Mesenchymal stem cell (in vitro differentiated cells and primary cell): ENCODE measurements around the gene RPS6KA2.

Experiments used
- DNase-seq: peaks from one replicate; pipeline ENCODE4 v3.0.0-alpha.2; 2013
- H2AFZ ChIP-seq: one replicate; pipeline ENCODE4 v1.6.1; 2013; ENCODE audit warnings: low read depth, mild to moderate bottlenecking, control low read depth, inconsistent platforms, low read length, moderate library complexity
- H2AK5ac ChIP-seq: 2 replicates; pipeline ENCODE4 v1.6.1; 2013; ENCODE audit warnings: low read length, moderate library complexity, mild to moderate bottlenecking, inconsistent platforms; ENCODE audit not compliant: severe bottlenecking
- H2BK120ac ChIP-seq: one replicate; pipeline ENCODE4 v1.6.1; 2013; ENCODE audit warnings: low read depth, mild to moderate bottlenecking, inconsistent platforms, low read length, moderate library complexity
- H2BK12ac ChIP-seq, 2 experiments: one replicate each; pipeline ENCODE4 v1.6.1; 2013; ENCODE audit warnings: inconsistent platforms in 2 of 2, low read length in 2 of 2, mild to moderate bottlenecking in 2 of 2, moderate library complexity in 2 of 2, control low read depth in 1 of 2
- H2BK15ac ChIP-seq: one replicate; pipeline ENCODE4 v1.6.1; 2013; ENCODE audit warnings: mild to moderate bottlenecking, low read depth, inconsistent platforms; ENCODE audit not compliant: poor library complexity, severe bottlenecking
- H2BK5ac ChIP-seq: 2 replicates; pipeline ENCODE4 v1.6.1; 2013; ENCODE audit warnings: low read depth, mild to moderate bottlenecking, low read length, control low read depth, inconsistent platforms; ENCODE audit not compliant: poor library complexity, severe bottlenecking
- H3K14ac ChIP-seq, 2 experiments: one replicate each; pipeline ENCODE4 v1.6.1; 2013; ENCODE audit warnings: inconsistent platforms in 2 of 2, low read length in 2 of 2, control low read depth in 1 of 2, mild to moderate bottlenecking in 1 of 2, moderate library complexity in 1 of 2
- H3K18ac ChIP-seq, 2 experiments: one replicate each; pipeline ENCODE4 v1.6.1; 2013; ENCODE audit warnings: inconsistent platforms in 2 of 2, low read length in 2 of 2, control low read depth in 1 of 2, low read depth in 1 of 2, mild to moderate bottlenecking in 1 of 2
- H3K23ac ChIP-seq, 2 experiments: one replicate each; pipeline ENCODE4 v1.6.1; 2013; ENCODE audit warnings: inconsistent platforms in 2 of 2, low read length in 2 of 2, mild to moderate bottlenecking in 2 of 2, moderate library complexity in 2 of 2, control low read depth in 1 of 2
- H3K27ac ChIP-seq: 2 replicates; pipeline ENCODE4 v1.5.1; 2013; ENCODE audit warnings: mild to moderate bottlenecking, moderate library complexity, low read length, control low read depth, inconsistent platforms; ENCODE audit not compliant: poor library complexity, severe bottlenecking
- H3K27me3 ChIP-seq, 2 experiments: 2 replicates each; pipeline versions ENCODE4 v1.6.1 to v1.7.0; 2013; ENCODE audit warnings: low read length in 2 of 2, mild to moderate bottlenecking in 2 of 2, moderate library complexity in 2 of 2, control low read depth in 1 of 2, inconsistent platforms in 1 of 2; ENCODE audit not compliant: control insufficient read depth in 1 of 2, insufficient read depth in 1 of 2
- H3K36me3 ChIP-seq, 2 experiments: 2 replicates each; pipeline versions ENCODE4 v1.6.1 to v1.7.0; 2013; ENCODE audit warnings: low read length in 2 of 2, control low read depth in 1 of 2, inconsistent platforms in 1 of 2, low read depth in 1 of 2, mild to moderate bottlenecking in 1 of 2; ENCODE audit not compliant: insufficient read depth in 2 of 2, control insufficient read depth in 1 of 2
- H3K4ac ChIP-seq, 2 experiments: one replicate each; pipeline ENCODE4 v1.6.1; 2013; ENCODE audit warnings: inconsistent platforms in 2 of 2, low read length in 2 of 2, mild to moderate bottlenecking in 2 of 2, moderate library complexity in 2 of 2, control low read depth in 1 of 2, low read depth in 1 of 2
- H3K4me1 ChIP-seq: 2 replicates; pipeline ENCODE4 v1.6.1; 2013; ENCODE audit warnings: low read depth, low read length, control low read depth; ENCODE audit not compliant: control insufficient read depth, insufficient read depth
- H3K4me2 ChIP-seq: 2 replicates; pipeline ENCODE4 v1.6.1; 2013; ENCODE audit warnings: low read length, mild to moderate bottlenecking, inconsistent platforms; ENCODE audit not compliant: poor library complexity, severe bottlenecking
- H3K4me3 ChIP-seq, 2 experiments: 2 replicates each; pipeline versions ENCODE4 v1.5.1 to v1.7.0; 2013; ENCODE audit warnings: low read length in 2 of 2, mild to moderate bottlenecking in 2 of 2, control low read depth in 1 of 2, low read depth in 1 of 2; ENCODE audit not compliant: insufficient read depth in 1 of 2
- H3K79me1 ChIP-seq: replicated peaks from 2 replicates; pipeline ENCODE4 v1.6.1; 2013; ENCODE audit warnings: mild to moderate bottlenecking, control low read depth, low read length, inconsistent platforms; ENCODE audit not compliant: poor library complexity, severe bottlenecking
- H3K9ac ChIP-seq: 2 replicates; pipeline ENCODE4 v1.7.0; 2013; ENCODE audit warnings: mild to moderate bottlenecking, low read length, moderate library complexity
- H3K9me3 ChIP-seq: 2 replicates; pipeline ENCODE4 v1.7.0; 2013; ENCODE audit warnings: mild to moderate bottlenecking, low read length; ENCODE audit not compliant: control insufficient read depth
- H4K8ac ChIP-seq: one replicate; pipeline ENCODE4 v1.6.1; 2013; ENCODE audit warnings: inconsistent platforms, mild to moderate bottlenecking, low read length, moderate library complexity
- H4K91ac ChIP-seq: one replicate; pipeline ENCODE4 v1.6.1; 2013; ENCODE audit warnings: mild to moderate bottlenecking, low read length, inconsistent platforms
- WGBS: methylation state at CpG from one replicate; pipeline ENCODE4 v1.1.7; 2013; ENCODE audit warnings: mixed read lengths; 5-methylcytosine and 5-hydroxymethylcytosine counted together

Gene RPS6KA2

GRCh38 chr6:166600931-166601330 lies 26.1 kb downstream of the RPS6KA2 start:
- Histone ChIP-seq H3K18ac (no peak overlapping the region), H3K4ac (no peak overlapping the region), H4K91ac (no peak overlapping the region), H3K4me3 (no peak overlapping the region), H3K9me3 (no peaks in the 10 kb centered on the region), H3K36me3 (peaks cover 0 to 3% of the 10 kb centered on the region in 2 experiments), H3K4me2 (no peak overlapping the region), H3K23ac (no peak overlapping the region), H2BK5ac (no peak overlapping the region), H2AFZ (no peak overlapping the region), H2BK120ac (no peak overlapping the region), H3K14ac (no peak overlapping the region), H3K27me3 (no peaks in the 10 kb centered on the region), H2BK12ac (no peak overlapping the region), H3K9ac (no peak overlapping the region), H2AK5ac (no peak overlapping the region), H4K8ac (no peak overlapping the region), H3K27ac (no peak overlapping the region), H2BK15ac (no peak overlapping the region), H3K79me1 (peaks cover 10% of the 10 kb centered on the region), H3K4me1 (peaks cover 7% of the 10 kb centered on the region)
- no peak for DNase-seq
- 100% methylated on average over 1 of the region's 2 CpGs for WGBS

DNA sequence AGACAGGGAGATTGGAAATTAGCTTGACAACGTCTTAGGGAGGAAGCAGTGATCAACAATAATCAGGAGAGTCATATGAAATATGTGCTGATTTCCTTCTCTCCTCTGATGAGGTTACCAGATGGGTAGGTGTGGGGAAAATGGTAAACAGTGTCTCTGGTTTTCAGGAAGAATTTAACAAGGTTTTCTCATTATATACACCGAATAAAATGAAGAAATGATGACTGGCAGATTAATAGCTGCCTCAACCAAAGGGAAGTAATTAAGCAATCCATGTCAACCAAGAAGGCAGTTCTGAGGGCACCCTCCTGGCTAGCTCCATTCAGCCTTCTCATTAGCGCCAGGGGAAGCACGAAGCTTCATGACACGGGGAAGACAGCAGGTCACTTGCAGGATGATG lies 27.8 kb downstream of the RPS6KA2 start:
- 91% methylated on average over 4 of the region's 5 CpGs for WGBS
- H3K4me2 ChIP-seq: no peak overlapping the region
- H3K27me3 ChIP-seq: no peaks in the 10 kb centered on the region
- no peak overlapping the region for H2AFZ ChIP-seq
- peak overlapping the region; percentile 44 for H4K91ac ChIP-seq
- H3K9ac ChIP-seq: no peak overlapping the region
- peaks cover 12% of the 10 kb centered on the region for H3K4me1 ChIP-seq
- H3K9me3 ChIP-seq: no peaks in the 10 kb centered on the region
- DNase-seq: no peak
- peaks cover 8% of the 10 kb centered on the region for H3K79me1 ChIP-seq
- peaks cover 0 to 3% of the 10 kb centered on the region in 2 experiments for H3K36me3 ChIP-seq
- H3K4me3 ChIP-seq: no peak overlapping the region
- peak overlapping the region; percentile 93 for H2BK120ac ChIP-seq
- H4K8ac ChIP-seq: no peak overlapping the region
- H2BK12ac ChIP-seq: peak overlapping the region; percentile 91 to 92
- H2BK15ac ChIP-seq: no peak overlapping the region
- no peak overlapping the region for H2AK5ac ChIP-seq
- no peak overlapping the region for H3K27ac ChIP-seq
- H3K14ac ChIP-seq: no peak overlapping the region
- H3K18ac ChIP-seq: peak overlapping the region; percentile 90 to 97
- no peak overlapping the region for H2BK5ac ChIP-seq
- no peak overlapping the region for H3K23ac ChIP-seq
- peak overlapping the region; percentile 87 to 90 for H3K4ac ChIP-seq

GRCh38 chr6:166598441-166599138 lies 28.5 kb downstream of the RPS6KA2 start:
- Histone ChIP-seq H4K8ac (peak overlapping the region; percentile 96), H3K9ac (peak overlapping the region; percentile 43), H3K23ac (no peak overlapping the region), H2BK5ac (no peak overlapping the region), H3K18ac (peak overlapping the region; percentile 90 to 97), H4K91ac (peak overlapping the region; percentile 99), H3K27ac (peak overlapping the region; percentile 4), H2AFZ (no peak overlapping the region), H3K14ac (no peak overlapping the region), H3K4me2 (no peak overlapping the region), H3K4me1 (peaks cover 12% of the 10 kb centered on the region), H2AK5ac (peak overlapping the region; percentile 76), H3K36me3 (peaks cover 0 to 2% of the 10 kb centered on the region in 2 experiments), H3K27me3 (no peaks in the 10 kb centered on the region), H2BK120ac (peak overlapping the region; percentile 93), H3K4me3 (no peak overlapping the region), H3K79me1 (peaks cover 8% of the 10 kb centered on the region), H2BK12ac (peak overlapping the region; percentile 91 to 96), H3K9me3 (no peaks in the 10 kb centered on the region), H3K4ac (peak overlapping the region; percentile 33 to 90), H2BK15ac (peak overlapping the region; percentile 52)
- DNase-seq: peak; percentile 96
- WGBS: 32% methylated on average over 9 of the region's 11 CpGs

DNA sequence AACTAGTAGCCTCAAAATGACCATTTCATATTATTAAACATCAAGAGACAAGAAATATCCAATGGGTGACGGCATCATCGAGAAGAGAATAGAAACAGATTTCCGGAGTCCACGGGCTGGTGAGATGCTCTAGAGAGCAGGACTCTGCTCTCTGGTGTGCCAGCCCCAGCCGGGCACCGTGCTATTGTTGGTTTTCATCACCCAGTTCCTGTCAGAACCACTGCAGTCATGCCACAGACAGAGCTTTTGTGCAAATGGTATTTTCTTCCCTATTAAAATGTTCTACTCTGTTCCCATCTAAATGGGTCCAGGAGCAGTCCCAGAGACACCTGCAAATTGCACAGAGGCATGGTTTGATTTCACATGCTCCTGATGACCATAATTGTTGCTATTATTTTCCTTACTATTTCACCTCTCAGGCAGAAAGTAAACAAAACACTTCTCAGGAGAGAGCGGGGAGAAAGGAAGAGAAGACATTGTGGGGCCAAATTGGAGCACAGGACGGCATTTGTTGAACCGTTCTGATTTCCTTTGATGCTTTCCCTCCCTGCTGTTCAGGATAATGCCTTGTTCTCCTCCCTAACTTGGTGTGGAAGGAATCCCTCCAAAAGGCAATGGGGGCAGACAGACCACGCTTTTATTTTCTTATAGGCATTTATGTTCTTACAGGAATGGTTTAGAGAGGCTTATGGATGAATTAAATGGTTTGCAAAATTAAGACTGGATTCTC lies 29.2 kb downstream of the RPS6KA2 start:
- Histone ChIP-seq H3K9ac (no peak overlapping the region), H4K8ac (peak overlapping the region; percentile 70), H3K14ac (peak overlapping the region in 1 of 2 experiments; percentile 49), H3K9me3 (no peaks in the 10 kb centered on the region), H2AFZ (no peak overlapping the region), H3K27ac (no peak overlapping the region), H3K23ac (no peak overlapping the region), H2BK120ac (peak overlapping the region; percentile 39), H2BK15ac (no peak overlapping the region), H3K4me2 (no peak overlapping the region), H3K27me3 (no peaks in the 10 kb centered on the region), H3K4me1 (peaks cover 12% of the 10 kb centered on the region), H2AK5ac (no peak overlapping the region), H4K91ac (peak overlapping the region; percentile 85), H2BK12ac (peak overlapping the region; percentile 60 to 89), H2BK5ac (no peak overlapping the region), H3K4ac (peak overlapping the region in 1 of 2 experiments; percentile 97), H3K36me3 (no peaks in the 10 kb centered on the region), H3K18ac (peak overlapping the region; percentile 56 to 81), H3K79me1 (peaks cover 8% of the 10 kb centered on the region), H3K4me3 (no peak overlapping the region)
- WGBS: 83% methylated on average over 10 of the region's 10 CpGs
- no peak for DNase-seq
